ENCODE results near the gene CRY2. TPM values are rescaled to one million over a fixed set of nuclear protein-coding genes. Genes with fewer than 3 reads are reported as not detected.
"Not testable (repeated sequence)": the region's sequence is repeated elsewhere in the genome, so short reads cannot be mapped to it uniquely, and the experiment has no call there.

Gene CRY2
- total and polyA plus RNA-seq, 5 experiments from 2014 or later: 24.3 to 64.5 (median 33.4) TPM

DNA sequence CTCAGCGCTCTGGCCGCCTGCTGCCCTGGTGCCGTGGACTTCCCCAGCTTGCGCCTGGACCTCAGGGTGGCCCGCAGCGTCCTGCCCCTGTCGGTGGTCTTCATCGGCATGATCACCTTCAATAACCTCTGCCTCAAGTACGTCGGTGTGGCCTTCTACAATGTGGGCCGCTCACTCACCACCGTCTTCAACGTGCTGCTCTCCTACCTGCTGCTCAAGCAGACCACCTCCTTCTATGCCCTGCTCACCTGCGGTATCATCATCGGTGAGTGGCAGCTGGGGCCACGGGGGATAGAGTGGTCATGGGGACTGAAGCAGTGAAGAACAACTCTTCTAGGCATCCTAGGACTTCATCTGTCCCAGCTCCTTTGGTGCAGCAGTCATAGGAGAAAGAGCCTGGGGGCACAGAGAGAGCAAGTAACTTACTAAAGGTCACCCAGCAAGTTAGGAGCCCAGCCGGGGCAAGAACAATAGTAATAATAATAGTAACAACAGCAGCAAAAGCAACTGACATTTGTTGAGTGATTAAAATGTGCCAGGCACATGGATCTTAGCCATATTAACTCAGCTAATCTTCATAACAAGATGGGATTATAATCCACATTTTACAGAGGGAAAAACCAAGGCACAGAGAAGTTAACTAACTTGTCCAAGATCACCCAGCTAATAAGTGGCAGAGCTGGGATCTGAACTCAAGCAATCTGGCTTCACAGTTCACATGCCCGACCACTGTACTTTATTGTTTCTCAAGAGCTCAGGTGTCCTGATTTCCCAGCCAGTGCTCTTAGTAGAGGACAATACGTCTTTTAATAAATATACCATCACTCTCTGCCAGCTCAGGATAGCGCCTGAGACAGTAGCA is 41.0 kb upstream of the CRY2 start:
- ATAC-seq (no peak), DNase-seq (peak in 1 of 10 donors; percentile 2)
- peaks cover 0 to 15% (median 0%) of the 10 kb centered on the region in 3 donors for H3K36me3 Mint-ChIP-seq
- H3K27me3 Mint-ChIP-seq: no peaks in the 10 kb centered on the region
- H3K4me1 Mint-ChIP-seq: peaks cover 22 to 55% (median 53%) of the 10 kb centered on the region in 4 donors
- POLR2A ChIA-PET: interaction anchor here (0.6 to 0.9 kb wide), 2 partner anchors 8 kb away, joined by 3 to 4 read pairs; no protein-coding TSS in a partner anchor
- H3K9me3 Mint-ChIP-seq: no peaks in the 10 kb centered on the region
- peak overlapping the region; percentile 89 to 98 (median 92) for H3K4me3 Mint-ChIP-seq
- H3K27ac Mint-ChIP-seq: peak overlapping the region; percentile 79 to 96 (median 88)

DNA sequence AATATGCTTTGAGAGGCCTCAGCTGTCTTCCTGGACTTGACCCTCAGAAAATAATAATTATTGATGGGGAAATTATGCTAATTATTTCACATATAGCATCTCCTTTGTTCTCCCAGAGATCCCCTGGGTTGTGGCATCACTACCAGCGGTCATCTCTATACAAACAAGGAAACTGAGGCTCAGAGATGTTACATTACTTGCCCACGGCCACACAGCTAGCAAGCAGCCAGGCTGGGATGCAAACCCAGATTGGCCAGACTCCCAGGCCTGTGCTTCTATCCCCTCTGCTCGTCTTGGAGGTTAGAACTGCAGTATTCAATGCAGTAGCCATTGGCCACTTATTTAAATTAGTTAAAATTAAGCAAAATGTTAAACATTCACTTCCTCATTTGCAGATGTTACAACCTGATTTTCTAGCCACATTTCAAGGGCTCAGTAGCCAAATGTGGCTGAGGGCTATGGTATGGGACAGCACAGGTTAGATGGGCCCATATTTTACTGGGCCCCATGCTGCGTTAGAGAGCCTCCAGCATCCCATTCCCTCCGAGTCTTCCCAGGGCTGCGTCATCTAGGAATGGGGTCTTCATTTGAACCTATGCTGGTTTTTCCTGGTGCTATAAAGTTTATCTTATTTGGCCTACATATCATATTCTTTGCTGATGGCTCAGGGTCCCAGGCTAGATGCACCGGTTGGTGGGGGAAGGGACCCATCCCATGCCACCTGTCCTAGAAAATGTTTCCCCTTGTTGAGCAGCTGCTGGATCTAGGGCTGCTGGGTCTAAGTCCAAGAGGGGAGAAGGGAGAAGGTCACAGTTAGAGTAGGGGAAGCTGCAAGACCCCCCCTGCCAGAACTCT is 40.1 kb upstream of the CRY2 start:
- Mint-ChIP-seq H3K36me3 (peaks cover 0 to 17% (median 0%) of the 10 kb centered on the region in 3 donors), H3K9me3 (no peaks in the 10 kb centered on the region), H3K27ac (peak overlapping the region in 8 of 10 donors; percentile 33 to 86 (median 39)), H3K4me1 (peaks cover 22 to 55% (median 53%) of the 10 kb centered on the region in 4 donors), H3K4me3 (peak overlapping the region; percentile 49 to 98 (median 90)), H3K27me3 (no peaks in the 10 kb centered on the region)
- POLR2A ChIA-PET: interaction anchor here (0.9 kb wide), 1 partner anchor 8 kb away, joined by 3 read pairs; no protein-coding TSS in a partner anchor
- ATAC-seq (no peak), DNase-seq (no peak)

DNA sequence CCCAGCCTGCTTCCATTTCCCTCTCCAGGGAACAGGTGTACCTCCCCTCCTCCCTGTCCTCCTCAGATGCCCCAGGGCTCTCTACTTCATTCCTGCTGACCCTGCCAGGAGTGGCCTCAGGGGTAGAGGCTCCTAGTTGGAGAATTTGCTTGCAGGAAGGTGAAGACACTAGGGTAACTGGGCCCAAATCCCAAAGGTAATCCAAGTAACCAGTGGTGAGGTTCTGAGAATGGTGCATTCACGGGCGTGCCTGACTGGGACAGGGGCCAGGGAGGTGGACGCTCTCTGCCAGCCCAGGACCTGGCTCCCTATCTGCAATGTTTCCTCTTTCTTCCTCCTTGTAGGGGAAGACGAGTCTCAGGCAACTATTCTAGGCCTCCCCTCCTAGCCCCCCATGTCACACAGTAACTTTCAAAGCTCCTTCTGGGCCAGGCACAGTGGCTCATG is 39.5 kb upstream of the CRY2 start:
- Mint-ChIP-seq H3K4me3 (peak overlapping the region in 9 of 10 donors; percentile 44 to 90 (median 59)), H3K27ac (peak overlapping the region in 6 of 10 donors; percentile 19 to 83 (median 48)), H3K27me3 (no peaks in the 10 kb centered on the region), H3K4me1 (peaks cover 22 to 57% (median 52%) of the 10 kb centered on the region in 4 donors), H3K36me3 (peaks cover 0 to 19% (median 0%) of the 10 kb centered on the region in 3 donors), H3K9me3 (no peaks in the 10 kb centered on the region)
- no peak for ATAC-seq
- no peak for DNase-seq
- POLR2A ChIA-PET: no interaction called here

DNA sequence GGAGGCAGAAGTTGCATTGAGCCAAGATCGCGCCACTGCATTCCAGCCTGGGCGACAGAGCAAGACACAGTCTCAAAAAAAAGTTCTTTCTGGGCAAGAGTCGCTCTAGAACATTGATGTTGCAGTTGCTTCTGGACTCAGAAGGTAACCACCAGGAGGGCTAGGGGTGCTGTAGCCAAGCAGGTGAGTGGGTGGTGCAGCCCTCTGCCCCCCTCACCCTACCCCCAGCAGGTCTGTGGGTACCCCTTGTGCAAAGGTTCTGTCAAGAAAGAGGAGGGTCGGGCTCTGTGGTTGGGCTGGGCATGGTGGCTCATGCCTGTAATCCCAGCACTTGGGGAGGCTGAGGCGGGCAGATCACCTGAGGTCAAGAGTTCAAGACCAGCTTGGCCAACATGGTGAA is 38.8 kb upstream of the CRY2 start:
- Mint-ChIP-seq H3K27ac (peak overlapping the region in 4 of 10 donors; percentile 18 to 63 (median 47)), H3K36me3 (peaks cover 0 to 19% (median 0%) of the 10 kb centered on the region in 3 donors), H3K4me3 (peak overlapping the region in 3 of 10 donors; percentile 4 to 41 (median 20)), H3K4me1 (peaks cover 22 to 58% (median 52%) of the 10 kb centered on the region in 4 donors)
- ATAC-seq, DNase-seq, H3K27me3 Mint-ChIP-seq, H3K9me3 Mint-ChIP-seq, POLR2A ChIA-PET: not testable (repeated sequence)

DNA sequence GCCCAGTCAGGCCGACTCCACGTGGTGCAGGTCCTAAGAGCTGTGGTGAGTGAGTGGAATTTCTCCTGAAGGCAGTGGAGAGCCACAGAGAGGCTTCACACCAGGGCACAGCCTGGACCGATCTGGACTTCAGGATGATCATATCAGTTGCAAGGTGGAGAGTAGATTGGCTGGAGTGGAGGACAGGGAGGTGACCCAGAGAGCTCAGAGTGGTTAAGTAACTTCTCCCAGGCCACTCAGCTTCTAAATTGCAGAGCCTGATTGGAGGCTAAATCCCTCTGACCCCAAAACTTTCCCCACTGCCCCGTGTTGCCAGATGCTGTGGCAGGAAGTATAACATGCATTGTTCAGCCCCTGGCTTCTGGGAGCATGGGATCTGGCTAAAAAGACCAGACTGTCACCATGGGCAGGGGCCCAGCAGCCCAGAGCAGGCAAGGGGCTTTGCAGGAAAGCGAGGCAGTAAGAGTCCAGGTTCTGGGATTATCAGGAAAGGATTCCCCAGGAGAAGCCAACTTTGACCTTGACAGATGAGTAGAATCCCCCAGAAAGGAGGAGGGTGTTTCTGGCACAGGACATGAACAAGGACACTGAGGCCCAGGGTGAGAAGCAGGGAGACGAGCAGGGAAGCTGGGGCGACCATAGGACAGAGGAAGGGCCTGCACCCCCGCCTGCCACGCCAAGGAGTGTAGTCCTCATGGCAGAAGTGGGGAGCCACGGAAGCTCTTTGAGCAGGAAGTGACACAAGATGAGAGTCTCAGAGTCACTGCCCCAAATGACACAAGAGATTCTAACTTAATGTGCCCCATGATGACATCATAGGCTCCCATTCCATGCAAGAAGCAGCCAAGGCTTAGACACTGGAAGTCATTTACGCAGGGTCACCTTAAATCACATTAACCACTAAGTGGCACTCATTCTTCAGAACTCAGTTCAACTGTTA is 37.5 kb upstream of the CRY2 start:
- POLR2A ChIA-PET: no interaction called here
- Mint-ChIP-seq H3K4me1 (peaks cover 23 to 58% (median 51%) of the 10 kb centered on the region in 4 donors), H3K4me3 (peak overlapping the region in 1 of 10 donors; percentile 48), H3K36me3 (peaks cover 0 to 19% (median 0%) of the 10 kb centered on the region in 3 donors), H3K27ac (peak overlapping the region; percentile 7 to 77 (median 64)), H3K9me3 (no peaks in the 10 kb centered on the region), H3K27me3 (no peaks in the 10 kb centered on the region)
- ATAC-seq (no peak), DNase-seq (no peak)

DNA sequence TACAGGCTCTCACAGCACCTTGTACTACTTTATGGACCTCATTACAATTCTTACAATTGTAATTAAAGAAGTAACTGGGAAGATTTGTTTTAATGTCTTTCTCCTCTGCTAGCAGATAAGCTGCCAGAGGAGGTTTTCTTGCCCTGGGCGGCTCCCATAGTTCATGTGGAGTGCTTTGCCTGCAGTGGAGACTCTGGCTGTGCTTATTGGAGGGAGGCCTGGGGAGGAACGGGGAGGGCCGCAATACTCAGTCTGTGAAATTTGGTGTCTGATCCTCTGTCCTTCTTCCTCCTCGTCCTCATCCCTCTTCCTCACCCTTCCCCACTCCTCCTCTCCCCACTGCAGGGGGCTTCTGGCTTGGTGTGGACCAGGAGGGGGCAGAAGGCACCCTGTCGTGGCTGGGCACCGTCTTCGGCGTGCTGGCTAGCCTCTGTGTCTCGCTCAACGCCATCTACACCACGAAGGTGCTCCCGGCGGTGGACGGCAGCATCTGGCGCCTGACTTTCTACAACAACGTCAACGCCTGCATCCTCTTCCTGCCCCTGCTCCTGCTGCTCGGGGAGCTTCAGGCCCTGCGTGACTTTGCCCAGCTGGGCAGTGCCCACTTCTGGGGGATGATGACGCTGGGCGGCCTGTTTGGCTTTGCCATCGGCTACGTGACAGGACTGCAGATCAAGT is 36.7 kb upstream of the CRY2 start:
- ATAC-seq (no peak), DNase-seq (no peak)
- POLR2A ChIA-PET: no interaction called here
- Mint-ChIP-seq H3K4me1 (peaks cover 23 to 56% (median 45%) of the 10 kb centered on the region in 4 donors), H3K36me3 (peaks cover 0 to 19% (median 0%) of the 10 kb centered on the region in 3 donors), H3K27me3 (no peaks in the 10 kb centered on the region), H3K4me3 (no peak overlapping the region), H3K9me3 (no peaks in the 10 kb centered on the region), H3K27ac (peak overlapping the region in 5 of 10 donors; percentile 29 to 77 (median 66))

DNA sequence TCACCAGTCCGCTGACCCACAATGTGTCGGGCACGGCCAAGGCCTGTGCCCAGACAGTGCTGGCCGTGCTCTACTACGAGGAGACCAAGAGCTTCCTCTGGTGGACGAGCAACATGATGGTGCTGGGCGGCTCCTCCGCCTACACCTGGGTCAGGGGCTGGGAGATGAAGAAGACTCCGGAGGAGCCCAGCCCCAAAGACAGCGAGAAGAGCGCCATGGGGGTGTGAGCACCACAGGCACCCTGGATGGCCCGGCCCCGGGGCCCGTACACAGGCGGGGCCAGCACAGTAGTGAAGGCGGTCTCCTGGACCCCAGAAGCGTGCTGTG is 36.2 kb upstream of the CRY2 start:
- Mint-ChIP-seq H3K9me3 (no peaks in the 10 kb centered on the region), H3K36me3 (peaks cover 0 to 19% (median 0%) of the 10 kb centered on the region in 3 donors)

DNA sequence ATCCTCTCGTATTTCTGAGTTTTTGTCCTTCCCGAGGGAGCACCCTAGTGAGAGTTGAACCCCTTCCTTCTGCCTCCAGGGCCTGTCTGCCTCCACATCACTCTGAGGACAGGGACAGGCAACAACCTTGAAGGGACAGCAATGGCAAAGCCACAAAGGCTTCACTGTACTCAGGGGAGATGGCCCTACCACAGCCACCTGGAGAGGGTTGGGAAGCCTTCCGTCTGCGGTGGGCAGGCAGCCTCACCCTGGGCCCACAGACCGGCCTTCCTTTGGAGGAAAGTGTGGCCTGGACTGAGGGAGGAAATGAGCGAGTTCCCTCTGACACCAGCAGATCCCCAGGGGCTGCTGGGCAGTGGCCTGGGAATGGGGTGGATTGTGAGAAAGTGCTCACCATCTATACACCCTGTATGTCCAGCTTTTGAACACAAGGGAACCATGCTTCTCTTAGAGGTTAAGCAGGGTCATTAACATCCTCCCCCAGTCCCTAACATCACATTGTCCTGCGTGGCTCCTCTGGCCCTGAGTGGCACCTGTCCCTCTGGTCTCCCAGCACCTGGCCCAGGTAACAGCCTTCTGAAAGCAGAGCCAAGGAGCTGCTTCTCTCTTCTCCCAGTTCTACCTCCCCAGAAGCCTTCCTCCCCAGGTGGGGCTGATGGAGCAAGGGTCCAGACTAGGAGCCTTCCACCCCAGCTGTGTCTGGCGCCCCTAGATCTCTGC is 35.5 kb upstream of the CRY2 start:
- POLR2A ChIA-PET: no interaction called here
- Mint-ChIP-seq H3K4me1 (peaks cover 19 to 44% (median 34%) of the 10 kb centered on the region in 4 donors), H3K4me3 (no peak overlapping the region), H3K27ac (peak overlapping the region in 5 of 10 donors; percentile 7 to 87 (median 18)), H3K9me3 (no peaks in the 10 kb centered on the region), H3K27me3 (no peaks in the 10 kb centered on the region), H3K36me3 (peaks cover 0 to 19% (median 0%) of the 10 kb centered on the region in 3 donors)
- ATAC-seq (no peak), DNase-seq (no peak)

More for the DNA sequence above, 36.2 kb upstream of the CRY2 start:
- ATAC-seq: no peak
- no peak overlapping the region for H3K4me3 Mint-ChIP-seq
- no peaks in the 10 kb centered on the region for H3K27me3 Mint-ChIP-seq
- H3K4me1 Mint-ChIP-seq: peaks cover 22 to 51% (median 41%) of the 10 kb centered on the region in 4 donors
- DNase-seq: no peak
- POLR2A ChIA-PET: no interaction called here
- H3K27ac Mint-ChIP-seq: peak overlapping the region in 1 of 10 donors; percentile 77

DNA sequence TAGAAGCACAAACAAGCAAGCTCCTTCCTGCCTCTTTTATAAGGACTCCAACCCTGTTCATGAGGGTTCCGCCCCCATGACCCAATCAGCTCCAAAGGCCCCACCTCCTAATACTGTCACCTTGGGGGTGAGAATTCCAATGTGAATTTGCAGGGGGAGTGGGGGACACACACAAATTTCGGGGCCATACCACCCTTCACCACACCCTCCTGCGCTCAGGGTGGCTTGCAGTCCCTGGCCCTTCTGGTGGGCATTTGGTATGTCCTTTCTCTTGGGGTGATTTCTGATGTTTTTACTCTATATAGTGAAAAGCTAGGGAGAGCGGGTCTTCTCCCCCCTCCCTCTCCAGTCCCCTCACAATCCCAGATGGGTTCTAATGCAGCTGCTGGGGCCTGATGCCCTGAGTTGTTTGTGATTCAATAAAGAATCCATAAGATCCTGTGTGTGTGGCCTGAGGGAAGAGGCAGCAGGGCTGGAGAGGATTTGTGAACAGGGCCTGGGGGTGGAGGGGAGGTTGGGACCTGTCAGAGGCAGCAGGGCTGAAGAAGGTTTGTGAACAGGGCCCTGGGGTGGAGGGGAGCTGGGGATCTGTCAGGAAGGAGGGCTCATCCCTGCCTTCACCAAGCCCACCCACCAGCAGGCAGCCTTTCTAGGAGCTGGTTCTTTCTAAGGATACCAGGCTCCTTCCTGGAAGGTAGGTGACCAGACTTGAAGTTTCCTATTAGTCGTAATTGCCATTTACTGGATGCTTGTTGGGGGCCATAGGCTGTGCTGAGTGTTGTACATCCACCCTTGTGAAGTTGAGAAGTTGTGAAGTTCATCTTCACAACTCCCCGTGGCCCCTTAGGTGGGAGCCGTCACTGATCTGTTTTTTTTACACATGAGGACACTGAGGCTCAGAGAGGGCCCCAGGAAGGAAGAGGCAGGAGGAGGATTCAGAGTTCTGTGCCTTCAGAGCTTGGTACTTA is 34.4 kb upstream of the CRY2 start:
- Mint-ChIP-seq H3K9me3 (no peaks in the 10 kb centered on the region), H3K4me3 (no peak overlapping the region), H3K4me1 (peaks cover 19 to 33% (median 26%) of the 10 kb centered on the region in 4 donors), H3K36me3 (peaks cover 0 to 19% (median 0%) of the 10 kb centered on the region in 3 donors), H3K27ac (peak overlapping the region in 6 of 10 donors; percentile 10 to 87 (median 48)), H3K27me3 (no peaks in the 10 kb centered on the region)
- DNase-seq (no peak), ATAC-seq (no peak)
- POLR2A ChIA-PET: no interaction called here

DNA sequence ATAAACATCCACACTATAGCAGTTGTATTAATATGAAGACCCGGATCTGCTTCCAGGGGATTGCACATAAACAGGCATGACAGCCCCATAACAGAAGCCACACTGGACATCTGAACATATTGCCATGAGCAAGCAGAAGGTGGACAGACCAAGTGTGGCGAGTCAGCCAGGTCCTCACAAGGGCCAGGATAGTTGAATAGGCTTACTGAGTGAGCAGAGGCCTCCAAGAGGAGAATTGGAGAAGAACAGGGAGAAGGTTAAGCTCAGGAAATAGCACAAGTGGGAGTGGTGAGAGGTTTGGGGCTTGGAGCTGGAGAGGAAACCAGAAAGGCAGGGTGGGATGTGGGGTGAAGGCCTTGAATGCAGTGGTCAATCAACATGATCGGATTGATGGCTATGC is 31.5 kb upstream of the CRY2 start:
- ATAC-seq (no peak), DNase-seq (no peak)
- H3K27me3 Mint-ChIP-seq: peaks cover 0 to 4% (median 0%) of the 10 kb centered on the region in 5 donors
- H3K4me3 Mint-ChIP-seq: no peak overlapping the region
- peaks cover 0 to 9% (median 5%) of the 10 kb centered on the region in 4 donors for H3K4me1 Mint-ChIP-seq
- peak overlapping the region in 1 of 10 donors; percentile 73 for H3K27ac Mint-ChIP-seq
- H3K36me3 Mint-ChIP-seq: peaks cover 0 to 10% (median 0%) of the 10 kb centered on the region in 3 donors
- POLR2A ChIA-PET: no interaction called here
- no peaks in the 10 kb centered on the region for H3K9me3 Mint-ChIP-seq

Data from naive thymus-derived CD8-positive, alpha-beta T cell (primary cell).